Gastrocnemius medialis (tissue), 4 donors: Measurements from ENCODE around the gene ZBTB44. TPM values are rescaled to one million over a fixed set of nuclear protein-coding genes. Genes with fewer than 3 reads are reported as not detected.

Experiments
- ATAC-seq, 2 donors: fragments of 150-250 bp; one replicate each; pipeline ENCODE4 v1.9.1; 2016
- DNase-seq, 2 donors: peaks; one replicate each; pipeline ENCODE4 v3.0.0-alpha.2; 2019
- H3K27ac ChIP-seq, 4 donors: fragments of 200-600 bp; sonication (generic); 1 replicate in 1 of 4; 2 replicates in 3 of 4; pipeline ENCODE4 v1.5.1; 2016 to 2018; ENCODE audit warnings: mild to moderate bottlenecking in 2 of 4, moderate library complexity in 1 of 4
- H3K27me3 ChIP-seq, 3 donors: fragments of 200-600 bp; sonication (generic) in 2 of 3; 1 replicate in 1 of 3; 2 replicates in 2 of 3; pipeline versions ENCODE4 v1.5.1 to v1.6.0; 2016 to 2019; ENCODE audit warnings: mild to moderate bottlenecking in 1 of 3, moderate library complexity in 1 of 3
- H3K36me3 ChIP-seq, 2 donors: fragments of 200-600 bp; sonication (generic) in 1 of 2; one replicate each; pipeline ENCODE4 v1.5.1; 2017 to 2018
- H3K4me1 ChIP-seq, 2 donors: fragments of 200-600 bp; sonication (generic) in 1 of 2; one replicate each; pipeline ENCODE4 v1.5.1; 2016 to 2017; ENCODE audit warnings: mild to moderate bottlenecking in 2 of 2
- H3K4me3 ChIP-seq, 4 donors: fragments of 200-600 bp; sonication (generic) in 3 of 4; 1 replicate in 1 of 4; 2 replicates in 3 of 4; pipeline ENCODE4 v1.5.1; 2016 to 2019; ENCODE audit warnings: mild to moderate bottlenecking in 2 of 4
- H3K9me3 ChIP-seq, 3 donors: fragments of 200-600 bp; sonication (generic) in 2 of 3; 1 replicate in 1 of 3; 2 replicates in 2 of 3; pipeline ENCODE4 v1.5.1; 2016 to 2019
- POLR2A ChIP-seq, 2 donors: fragments of 450-650 bp; IDR thresholded peaks; one replicate each; pipeline ENCODE4 v1.6.1; 2017; ENCODE audit warnings: antibody characterized with exemption in 2 of 2, mild to moderate bottlenecking in 2 of 2, moderate library complexity in 2 of 2
- in situ Hi-C, 4 donors: fragments of 200-750 bp; cut with MboI; loops; one replicate each; pipeline versions ENCODE4 v1.15.0 to v1.8.0; 2017; ENCODE audit warnings: low sequenced_read_pairs in 4 of 4
- intact Hi-C: fragments of 100-400 bp; cut with DNase I; formaldehyde crosslinking; loops from one replicate; pipeline ENCODE4 v1.15.1; 2023; ENCODE audit warnings: low total_unique reads
- total RNA-seq, 4 donors: library from RNA; depleted of rRNA; stranded (reverse); fragments of >200 nt; gene quantifications; one replicate each; pipeline versions ENCODE4 v1.1.0 to v1.2.3, GENCODE V29; 2016
- TF ChIP-seq, protein P1 (sequence below), 5 experiments: fragments of 450-650 bp in 3 of 5; fragments of 200-600 bp in 2 of 5; sonication (generic) in 2 of 5; IDR thresholded peaks in 4 of 5; conservative IDR thresholded peaks in 1 of 5; 1 replicate in 4 of 5; 2 replicates in 1 of 5; pipeline ENCODE4 v1.5.1; 2016 to 2019; ENCODE audit warnings: antibody characterized with exemption in 5 of 5, mild to moderate bottlenecking in 3 of 5, moderate library complexity in 3 of 5

Gene ZBTB44, protein sequence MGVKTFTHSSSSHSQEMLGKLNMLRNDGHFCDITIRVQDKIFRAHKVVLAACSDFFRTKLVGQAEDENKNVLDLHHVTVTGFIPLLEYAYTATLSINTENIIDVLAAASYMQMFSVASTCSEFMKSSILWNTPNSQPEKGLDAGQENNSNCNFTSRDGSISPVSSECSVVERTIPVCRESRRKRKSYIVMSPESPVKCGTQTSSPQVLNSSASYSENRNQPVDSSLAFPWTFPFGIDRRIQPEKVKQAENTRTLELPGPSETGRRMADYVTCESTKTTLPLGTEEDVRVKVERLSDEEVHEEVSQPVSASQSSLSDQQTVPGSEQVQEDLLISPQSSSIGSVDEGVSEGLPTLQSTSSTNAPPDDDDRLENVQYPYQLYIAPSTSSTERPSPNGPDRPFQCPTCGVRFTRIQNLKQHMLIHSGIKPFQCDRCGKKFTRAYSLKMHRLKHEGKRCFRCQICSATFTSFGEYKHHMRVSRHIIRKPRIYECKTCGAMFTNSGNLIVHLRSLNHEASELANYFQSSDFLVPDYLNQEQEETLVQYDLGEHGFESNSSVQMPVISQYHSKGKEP
- total RNA-seq: 100 to 1,000 TPM in 1 of 4 donors, 10 to 100 TPM in 3; 57.4 to 108 (median 68.8) TPM

DNA sequence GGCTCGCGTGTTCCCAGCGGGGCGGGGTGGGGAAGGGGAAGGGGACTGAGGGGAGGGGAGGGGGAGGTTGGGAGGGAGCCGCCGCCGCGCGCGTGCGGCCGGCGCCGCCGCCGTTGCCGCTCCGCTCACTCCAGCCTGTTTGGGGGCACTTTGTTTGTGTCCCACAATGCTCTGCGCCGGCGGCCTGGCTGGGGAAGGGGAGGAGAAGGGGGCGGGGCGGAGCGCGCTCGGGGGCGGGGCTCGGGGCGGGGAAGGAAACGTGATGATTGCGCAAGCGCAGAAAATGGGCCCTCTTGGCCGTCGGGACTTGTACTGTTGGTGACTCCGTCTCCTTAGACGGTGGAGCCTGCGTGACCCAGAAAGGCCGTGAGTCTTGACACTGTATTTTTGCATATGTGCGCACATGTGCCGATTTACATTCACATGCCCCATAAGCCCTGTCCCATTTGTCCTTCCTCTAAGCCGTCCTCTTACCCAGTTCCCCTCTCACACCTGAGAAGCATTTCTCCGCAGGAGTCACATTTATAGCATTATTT is at the start of gene ZBTB44:
TSS of gene ZBTB44 (minus strand) at position 168 of the 536 bp plus-strand sequence. CDS start 53,044 bp downstream, outside the sequence.
- TF ChIP-seq POLR2A (IDR thresholded peaks at IDR 0.05): no peak
- TF ChIP-seq, protein P1, sequence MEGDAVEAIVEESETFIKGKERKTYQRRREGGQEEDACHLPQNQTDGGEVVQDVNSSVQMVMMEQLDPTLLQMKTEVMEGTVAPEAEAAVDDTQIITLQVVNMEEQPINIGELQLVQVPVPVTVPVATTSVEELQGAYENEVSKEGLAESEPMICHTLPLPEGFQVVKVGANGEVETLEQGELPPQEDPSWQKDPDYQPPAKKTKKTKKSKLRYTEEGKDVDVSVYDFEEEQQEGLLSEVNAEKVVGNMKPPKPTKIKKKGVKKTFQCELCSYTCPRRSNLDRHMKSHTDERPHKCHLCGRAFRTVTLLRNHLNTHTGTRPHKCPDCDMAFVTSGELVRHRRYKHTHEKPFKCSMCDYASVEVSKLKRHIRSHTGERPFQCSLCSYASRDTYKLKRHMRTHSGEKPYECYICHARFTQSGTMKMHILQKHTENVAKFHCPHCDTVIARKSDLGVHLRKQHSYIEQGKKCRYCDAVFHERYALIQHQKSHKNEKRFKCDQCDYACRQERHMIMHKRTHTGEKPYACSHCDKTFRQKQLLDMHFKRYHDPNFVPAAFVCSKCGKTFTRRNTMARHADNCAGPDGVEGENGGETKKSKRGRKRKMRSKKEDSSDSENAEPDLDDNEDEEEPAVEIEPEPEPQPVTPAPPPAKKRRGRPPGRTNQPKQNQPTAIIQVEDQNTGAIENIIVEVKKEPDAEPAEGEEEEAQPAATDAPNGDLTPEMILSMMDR (IDR thresholded peaks at IDR 0.05 in 4 of 5, conservative IDR thresholded peaks at IDR 0.05 in 1 of 5): no peak
- in situ Hi-C loops (no loop called here), intact Hi-C loops (loop anchor here (1.0 to 10.0 kb wide), 4 partner anchors 54 to 602 kb away; partner anchors contain the start of genes PRDM10 and SNX19)
- Histone ChIP-seq H3K27ac (peak within 1 kb of the TSS; percentile 93 to 99 (median 95)), H3K27me3 (no peaks in the 10 kb centered on the region), H3K9me3 (no peaks in the 10 kb centered on the region), H3K36me3 (no peaks in the 10 kb centered on the region), H3K4me1 (peaks cover 28 to 42% of the 10 kb centered on the region in 2 donors), H3K4me3 (peak within 1 kb of the TSS; percentile 79 to 90 (median 86))
- DNase-seq: peak; percentile 88 to 91
- ATAC-seq: peak; percentile 83 to 86

DNA sequence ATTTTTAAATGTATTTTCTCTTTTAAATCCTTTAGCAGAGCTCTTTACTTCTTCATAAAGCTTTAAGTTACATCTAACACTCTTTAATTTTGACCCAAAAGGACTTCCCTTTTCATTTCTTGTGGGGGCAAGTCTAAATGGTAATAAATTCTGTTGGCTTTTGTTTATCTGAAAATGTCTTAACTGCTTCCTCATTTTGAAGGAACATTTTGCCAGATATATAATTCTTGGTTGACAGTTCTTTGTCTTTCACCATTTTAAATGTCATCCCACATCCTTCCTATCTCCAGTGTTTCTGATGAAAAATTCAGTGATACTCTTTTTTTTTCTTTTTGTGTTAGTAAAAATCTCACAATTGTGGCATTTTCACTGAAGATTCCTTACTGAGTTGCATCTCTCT is 44.7 kb upstream of the ZBTB44 start:
- no peak for ATAC-seq
- Histone ChIP-seq H3K9me3 (no peaks in the 10 kb centered on the region), H3K4me3 (no peak overlapping the region), H3K36me3 (no peaks in the 10 kb centered on the region), H3K27me3 (no peaks in the 10 kb centered on the region), H3K4me1 (peaks cover 10 to 11% of the 10 kb centered on the region in 2 donors), H3K27ac (no peak overlapping the region)
- TF ChIP-seq, protein P1 (IDR thresholded peaks at IDR 0.05 in 4 of 5, conservative IDR thresholded peaks at IDR 0.05 in 1 of 5): no peak
- TF ChIP-seq POLR2A (IDR thresholded peaks at IDR 0.05): no peak
- DNase-seq: no peak
- in situ Hi-C loops: no loop called here
- intact Hi-C loops: no loop called here

DNA sequence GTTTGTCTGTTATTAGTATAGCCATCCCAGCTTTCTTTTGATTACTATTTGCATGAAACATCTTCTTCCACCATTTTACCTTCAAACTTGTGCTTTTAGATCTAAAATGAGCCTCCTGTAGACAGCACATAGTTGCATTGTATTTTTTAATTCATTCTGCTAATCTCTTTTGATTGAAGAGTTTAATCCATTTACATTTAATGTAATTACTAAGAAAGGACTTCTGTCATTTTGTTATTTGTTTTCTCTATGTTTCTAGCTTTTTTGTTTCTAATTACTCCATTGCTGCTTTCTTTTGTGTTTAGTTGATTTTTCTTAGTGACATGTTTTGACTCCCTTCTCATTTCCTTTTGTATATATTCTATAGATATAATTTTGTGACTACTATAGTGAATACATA is 43.7 kb upstream of the ZBTB44 start:
- Histone ChIP-seq H3K9me3 (no peaks in the 10 kb centered on the region), H3K27me3 (no peaks in the 10 kb centered on the region), H3K4me3 (no peak overlapping the region), H3K36me3 (no peaks in the 10 kb centered on the region), H3K27ac (no peak overlapping the region), H3K4me1 (peaks cover 5 to 6% of the 10 kb centered on the region in 2 donors)
- DNase-seq (no peak), ATAC-seq (no peak)
- no peak for TF ChIP-seq POLR2A (IDR thresholded peaks at IDR 0.05)
- TF ChIP-seq, protein P1 (IDR thresholded peaks at IDR 0.05 in 4 of 5, conservative IDR thresholded peaks at IDR 0.05 in 1 of 5): no peak
- intact Hi-C loops: no loop called here
- in situ Hi-C loops: no loop called here

DNA sequence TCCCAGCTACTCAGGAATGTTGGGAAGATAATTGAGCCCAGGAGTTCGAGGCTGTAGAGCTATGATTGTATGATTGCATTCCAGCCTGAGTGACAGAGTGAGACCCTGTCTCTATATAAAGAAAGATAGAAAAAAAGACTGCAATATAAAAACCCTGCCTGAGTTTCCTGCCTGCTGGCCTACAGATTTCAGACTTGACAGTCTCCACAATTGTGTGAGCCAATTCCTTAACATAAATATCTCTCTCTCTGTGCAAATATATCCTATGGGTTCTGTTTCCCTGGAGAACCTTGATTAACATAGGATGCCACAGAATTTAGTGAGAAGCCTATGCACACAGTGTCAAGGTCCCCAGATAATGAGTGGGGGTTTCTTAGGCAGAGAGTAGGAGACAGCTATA is 32.5 kb upstream of the ZBTB44 start:
- intact Hi-C loops (no loop called here), in situ Hi-C loops (no loop called here)
- H3K9me3 ChIP-seq: no peaks in the 10 kb centered on the region
- H3K4me1 ChIP-seq: no peaks in the 10 kb centered on the region
- no peaks in the 10 kb centered on the region for H3K27me3 ChIP-seq
- H3K36me3 ChIP-seq: no peaks in the 10 kb centered on the region
- H3K27ac ChIP-seq: no peak overlapping the region
- no peak for DNase-seq
- TF ChIP-seq POLR2A (IDR thresholded peaks at IDR 0.05): no peak
- TF ChIP-seq, protein P1 (IDR thresholded peaks at IDR 0.05 in 4 of 5, conservative IDR thresholded peaks at IDR 0.05 in 1 of 5): no peak
- H3K4me3 ChIP-seq: no peak overlapping the region
- ATAC-seq: no peak
